HG03280 (cell line): ENCODE results near the gene BET1.
"Not testable (repeated sequence)": the region's sequence is repeated elsewhere in the genome, so short reads cannot be mapped to it uniquely, and the experiment has no call there.

Experiments used
- ATAC-seq: cut with Tn5 transposase; IDR thresholded peaks from one replicate; pipeline ENCODE4 v1.9.1; 2021; ENCODE audit warnings: mild to moderate bottlenecking, moderate library complexity; ENCODE audit not compliant: unreplicated experiment

The BET1 gene

GRCh38 chr7:94004024-94004951 is at the start of gene BET1:
Gene BET1 (minus strand): TSS chr7:94004355. CDS start chr7:94004216, 139 bp downstream.
- peak; percentile 97 for ATAC-seq

GRCh38 chr7:94053532-94053931 is 49.4 kb upstream of the BET1 start:
- no peak for ATAC-seq

- ATAC-seq, result no peak
These were observed 48.4 kb upstream of the BET1 start for GRCh38 chr7:94052398-94053180.

- peak; percentile 77 for ATAC-seq
These were observed 45.9 kb upstream of the BET1 start for GRCh38 chr7:94050046-94050445.

- peak; percentile 26 for ATAC-seq
These were observed 45.5 kb upstream of the BET1 start for GRCh38 chr7:94049615-94050014.

GRCh38 chr7:94048755-94049154 is 44.6 kb upstream of the BET1 start:
- no peak for ATAC-seq

GRCh38 chr7:94047956-94048355 is 43.8 kb upstream of the BET1 start:
- ATAC-seq, result no peak

GRCh38 chr7:94045581-94045980 is 41.4 kb upstream of the BET1 start:
- ATAC-seq, result no peak

GRCh38 chr7:94044806-94045205 is 40.7 kb upstream of the BET1 start:
- no peak for ATAC-seq

- no peak for ATAC-seq
These were observed 39.1 kb upstream of the BET1 start for GRCh38 chr7:94043299-94043698.

- ATAC-seq, result peak; percentile 91
These were observed 38.2 kb upstream of the BET1 start for GRCh38 chr7:94042381-94042780.

GRCh38 chr7:94041529-94041928 is 37.4 kb upstream of the BET1 start:
- no peak for ATAC-seq

GRCh38 chr7:94040254-94040653 is 36.1 kb upstream of the BET1 start:
- ATAC-seq, result no peak

- no peak for ATAC-seq
These were observed 35.3 kb upstream of the BET1 start for GRCh38 chr7:94039368-94040035.

- ATAC-seq, result no peak
These were observed 27.7 kb upstream of the BET1 start for GRCh38 chr7:94031865-94032264.

GRCh38 chr7:94030634-94031033 is 26.5 kb upstream of the BET1 start:
- ATAC-seq, result no peak

GRCh38 chr7:94029976-94030375 is 25.8 kb upstream of the BET1 start:
- ATAC-seq, result no peak

GRCh38 chr7:94028768-94029167 is 24.6 kb upstream of the BET1 start:
- no peak for ATAC-seq

- ATAC-seq, result not testable (repeated sequence)
These were observed 22.5 kb upstream of the BET1 start for GRCh38 chr7:94026619-94027018.

- ATAC-seq, result no peak
These were observed 18.4 kb upstream of the BET1 start for GRCh38 chr7:94022550-94022949.

GRCh38 chr7:94016786-94017185 is 12.6 kb upstream of the BET1 start:
- ATAC-seq, result no peak
